ENCODE data around the gene LONRF2. TPM values are rescaled to one million over a fixed set of nuclear protein-coding genes. Genes with fewer than 3 reads are reported as not detected.
"Not testable (repeated sequence)": the region's sequence is repeated elsewhere in the genome, so short reads cannot be mapped to it uniquely, and the experiment has no call there.

Gene LONRF2
- total RNA-seq, 1 donor from 2014 or later = 9.2 TPM

- Mint-ChIP-seq H3K36me3 (ENCODE audit: insufficient read depth) (no peaks in the 10 kb centered on the region), H3K27me3 (no peaks in the 10 kb centered on the region), H3K27ac (no peak overlapping the region), H3K9me3 (ENCODE audit: low read depth) (peaks cover 18% of the 10 kb centered on the region), H3K4me1 (ENCODE audit: low read depth) (no peaks in the 10 kb centered on the region), H3K4me3 (ENCODE audit: low read depth) (no peak overlapping the region)
- no peak for DNase-seq (ENCODE audit: low spot score, unreplicated experiment)
- TF ChIP-seq, protein P1, sequence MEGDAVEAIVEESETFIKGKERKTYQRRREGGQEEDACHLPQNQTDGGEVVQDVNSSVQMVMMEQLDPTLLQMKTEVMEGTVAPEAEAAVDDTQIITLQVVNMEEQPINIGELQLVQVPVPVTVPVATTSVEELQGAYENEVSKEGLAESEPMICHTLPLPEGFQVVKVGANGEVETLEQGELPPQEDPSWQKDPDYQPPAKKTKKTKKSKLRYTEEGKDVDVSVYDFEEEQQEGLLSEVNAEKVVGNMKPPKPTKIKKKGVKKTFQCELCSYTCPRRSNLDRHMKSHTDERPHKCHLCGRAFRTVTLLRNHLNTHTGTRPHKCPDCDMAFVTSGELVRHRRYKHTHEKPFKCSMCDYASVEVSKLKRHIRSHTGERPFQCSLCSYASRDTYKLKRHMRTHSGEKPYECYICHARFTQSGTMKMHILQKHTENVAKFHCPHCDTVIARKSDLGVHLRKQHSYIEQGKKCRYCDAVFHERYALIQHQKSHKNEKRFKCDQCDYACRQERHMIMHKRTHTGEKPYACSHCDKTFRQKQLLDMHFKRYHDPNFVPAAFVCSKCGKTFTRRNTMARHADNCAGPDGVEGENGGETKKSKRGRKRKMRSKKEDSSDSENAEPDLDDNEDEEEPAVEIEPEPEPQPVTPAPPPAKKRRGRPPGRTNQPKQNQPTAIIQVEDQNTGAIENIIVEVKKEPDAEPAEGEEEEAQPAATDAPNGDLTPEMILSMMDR (IDR thresholded peaks at IDR 0.05; ENCODE audit: unreplicated experiment) = no peak
Observed at GRCh38 chr2:100358554-100358953, 36.3 kb upstream of the LONRF2 start.

- Mint-ChIP-seq H3K27ac (no peak overlapping the region), H3K4me3 (ENCODE audit: low read depth) (no peak overlapping the region), H3K4me1 (ENCODE audit: low read depth) (peaks cover 3% of the 10 kb centered on the region), H3K9me3 (ENCODE audit: low read depth) (peaks cover 4% of the 10 kb centered on the region), H3K27me3 (no peaks in the 10 kb centered on the region), H3K36me3 (ENCODE audit: insufficient read depth) (no peaks in the 10 kb centered on the region)
- no peak for DNase-seq (ENCODE audit: low spot score, unreplicated experiment)
- TF ChIP-seq, protein P1 (IDR thresholded peaks at IDR 0.05; ENCODE audit: unreplicated experiment) = no peak
Observed at GRCh38 chr2:100352521-100352920, 30.2 kb upstream of the LONRF2 start.

- Mint-ChIP-seq H3K9me3 (ENCODE audit: low read depth) (peaks cover 4% of the 10 kb centered on the region), H3K4me3 (ENCODE audit: low read depth) (no peak overlapping the region), H3K27me3 (no peaks in the 10 kb centered on the region), H3K27ac (no peak overlapping the region), H3K36me3 (ENCODE audit: insufficient read depth) (no peaks in the 10 kb centered on the region), H3K4me1 (ENCODE audit: low read depth) (peaks cover 6% of the 10 kb centered on the region)
- TF ChIP-seq, protein P1 (IDR thresholded peaks at IDR 0.05; ENCODE audit: unreplicated experiment) = no peak
- no peak for DNase-seq (ENCODE audit: low spot score, unreplicated experiment)
Observed at GRCh38 chr2:100350661-100351185, 28.4 kb upstream of the LONRF2 start.

DNA sequence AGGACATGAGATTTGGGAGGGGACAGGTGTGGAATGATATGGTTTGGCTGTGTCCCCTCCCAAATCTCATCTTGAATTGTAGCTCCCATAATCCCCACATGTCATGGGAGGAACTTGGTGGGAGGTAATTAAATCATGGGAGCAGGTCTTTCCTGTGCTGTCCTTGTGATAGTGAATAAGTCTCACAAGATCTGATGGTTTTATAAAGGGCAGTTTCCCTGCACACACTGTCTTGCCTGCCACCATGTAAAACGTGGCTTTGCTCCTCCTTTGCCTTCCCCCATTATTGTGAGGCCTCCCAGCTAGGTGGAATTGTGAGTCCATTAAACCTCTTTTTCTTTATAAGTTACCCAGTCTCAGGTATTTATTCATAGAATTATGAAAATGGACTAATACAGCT, 22.8 kb upstream of the LONRF2 start:
- H3K4me3 Mint-ChIP-seq (ENCODE audit: low read depth); H3K36me3 Mint-ChIP-seq (ENCODE audit: insufficient read depth); DNase-seq (ENCODE audit: low spot score, unreplicated experiment); H3K27ac Mint-ChIP-seq; H3K27me3 Mint-ChIP-seq: not testable (repeated sequence)
- Mint-ChIP-seq H3K4me1 (ENCODE audit: low read depth) (peaks cover 13% of the 10 kb centered on the region), H3K9me3 (ENCODE audit: low read depth) (peaks cover 22% of the 10 kb centered on the region)

GRCh38 chr2:100344433-100344832, 22.1 kb upstream of the LONRF2 start:
- TF ChIP-seq, protein P1 (IDR thresholded peaks at IDR 0.05; ENCODE audit: unreplicated experiment) = no peak
- peaks cover 13% of the 10 kb centered on the region for H3K4me1 Mint-ChIP-seq (ENCODE audit: low read depth)
- H3K36me3 Mint-ChIP-seq (ENCODE audit: insufficient read depth) = peaks cover 2% of the 10 kb centered on the region
- DNase-seq (ENCODE audit: low spot score, unreplicated experiment) = no peak
- no peak overlapping the region for H3K4me3 Mint-ChIP-seq (ENCODE audit: low read depth)
- peak overlapping the region; percentile 49 for H3K27ac Mint-ChIP-seq
- no peaks in the 10 kb centered on the region for H3K27me3 Mint-ChIP-seq
- H3K9me3 Mint-ChIP-seq (ENCODE audit: low read depth) = peaks cover 19% of the 10 kb centered on the region

GRCh38 chr2:100342466-100342865, 20.2 kb upstream of the LONRF2 start:
- H3K36me3 Mint-ChIP-seq (ENCODE audit: insufficient read depth); H3K27ac Mint-ChIP-seq; H3K4me3 Mint-ChIP-seq (ENCODE audit: low read depth); H3K27me3 Mint-ChIP-seq; DNase-seq (ENCODE audit: low spot score, unreplicated experiment): not testable (repeated sequence)
- Mint-ChIP-seq H3K9me3 (ENCODE audit: low read depth) (peaks cover 19% of the 10 kb centered on the region), H3K4me1 (ENCODE audit: low read depth) (peaks cover 11% of the 10 kb centered on the region)

Data from progenitor cell of endocrine pancreas (in vitro differentiated cells).